ENCODE data around the gene VPS8. TPM values are rescaled to one million over a fixed set of nuclear protein-coding genes. Genes with fewer than 3 reads are reported as not detected.

VPS8 gene
- total RNA-seq, 2 experiments from 2014 or later, result 25.7 to 25.9 TPM

- CTCF ChIA-PET, result no interaction called here
- POLR2A ChIA-PET, result no interaction called here
These were observed 30.9 kb upstream of the VPS8 start for GRCh38 chr3:184780981-184781515.

GRCh38 chr3:184781801-184782200 is 30.2 kb upstream of the VPS8 start:
- CTCF ChIA-PET, result no interaction called here
- POLR2A ChIA-PET, result no interaction called here

GRCh38 chr3:184783319-184783718 is 28.6 kb upstream of the VPS8 start:
- ChIA-PET POLR2A (no interaction called here), CTCF (interaction anchor here (3.6 kb wide), 1 partner anchor 222 kb away, joined by 14 read pairs; the partner anchor contains the start of gene EPHB3)

GRCh38 chr3:184784731-184785500 is 27.1 kb upstream of the VPS8 start:
- ChIA-PET CTCF (interaction anchor here (3.6 kb wide), 1 partner anchor 224 kb away, joined by 14 read pairs; the partner anchor contains the start of gene EPHB3), POLR2A (no interaction called here)

- POLR2A ChIA-PET, result no interaction called here
- CTCF ChIA-PET, result interaction anchor here (1.4 to 3.6 kb wide), 2 partner anchors 21 to 225 kb away, joined by 3 to 14 read pairs; partner anchors contain the start of gene EPHB3
These were observed 26.1 kb upstream of the VPS8 start for GRCh38 chr3:184785890-184786279.

- CTCF ChIA-PET, result interaction anchor here (1.4 to 3.6 kb wide), 2 partner anchors 21 to 225 kb away, joined by 3 to 14 read pairs; partner anchors contain the start of gene EPHB3
- POLR2A ChIA-PET, result no interaction called here
These were observed 25.6 kb upstream of the VPS8 start for GRCh38 chr3:184786280-184786941.

- CTCF ChIA-PET, result interaction anchor here (1.1 kb wide), 1 partner anchor 228 kb away, joined by 3 read pairs; the partner anchor contains the start of gene EPHB3
- POLR2A ChIA-PET, result no interaction called here
These were observed 23.2 kb upstream of the VPS8 start for GRCh38 chr3:184788751-184789150.

- POLR2A ChIA-PET, result no interaction called here
- CTCF ChIA-PET, result interaction anchor here (1.1 kb wide), 1 partner anchor 228 kb away, joined by 3 read pairs; the partner anchor contains the start of gene EPHB3
These were observed 22.5 kb upstream of the VPS8 start for GRCh38 chr3:184789314-184789998.

- CTCF ChIA-PET, result interaction anchor here (0.6 kb wide), 1 partner anchor 25 kb away, joined by 3 read pairs; no protein-coding TSS in a partner anchor
- POLR2A ChIA-PET, result no interaction called here
These were observed 20.8 kb upstream of the VPS8 start for GRCh38 chr3:184791171-184791570.

- CTCF ChIA-PET, result interaction anchor here (0.6 kb wide), 2 partner anchors 29 to 292 kb away, joined by 3 to 4 read pairs; no protein-coding TSS in a partner anchor
- POLR2A ChIA-PET, result no interaction called here
These were observed 16.3 kb upstream of the VPS8 start for GRCh38 chr3:184795522-184796190.

- POLR2A ChIA-PET, result no interaction called here
- CTCF ChIA-PET, result interaction anchor here (0.6 kb wide), 2 partner anchors 30 to 293 kb away, joined by 3 to 4 read pairs; no protein-coding TSS in a partner anchor
These were observed 15.4 kb upstream of the VPS8 start for GRCh38 chr3:184796551-184796950.

GRCh38 chr3:184796954-184797353 is 15.0 kb upstream of the VPS8 start:
- ChIA-PET CTCF (no interaction called here), POLR2A (no interaction called here)

GRCh38 chr3:184798120-184798519 is 13.8 kb upstream of the VPS8 start:
- ChIA-PET POLR2A (interaction anchor here (0.7 kb wide), 1 partner anchor 166 kb away, joined by 4 read pairs; no protein-coding TSS in a partner anchor), CTCF (no interaction called here)

GRCh38 chr3:184800349-184800930 is 11.5 kb upstream of the VPS8 start:
- ChIA-PET POLR2A (no interaction called here), CTCF (no interaction called here)

GRCh38 chr3:184801241-184801785 is 10.7 kb upstream of the VPS8 start:
- CTCF ChIA-PET, result no interaction called here

GRCh38 chr3:184802150-184802549 is 9.8 kb upstream of the VPS8 start:
- ChIA-PET POLR2A (no interaction called here), CTCF (interaction anchor here (1.1 kb wide), 1 partner anchor 241 kb away, joined by 3 read pairs; the partner anchor contains the start of gene EPHB3)

More at GRCh38 chr3:184801241-184801785, 10.7 kb upstream of the VPS8 start:
- POLR2A ChIA-PET, result no interaction called here

- CTCF ChIA-PET, result interaction anchor here (1.9 kb wide), 1 partner anchor 244 kb away, joined by 6 read pairs; the partner anchor contains the start of gene EPHB3
- POLR2A ChIA-PET, result no interaction called here
These were observed 7.2 kb upstream of the VPS8 start for GRCh38 chr3:184804801-184805200.

GRCh38 chr3:184805351-184806038 is 6.5 kb upstream of the VPS8 start:
- CTCF ChIA-PET, result no interaction called here
- POLR2A ChIA-PET, result no interaction called here

Measured in activated CD8-positive, alpha-beta memory T cell treated with anti-CD3 and anti-CD28 coated beads for 36 hours (primary cell).